Thymus (tissue), 11 donors: Measurements from ENCODE around the gene PLCB3. TPM values are rescaled to one million over a fixed set of nuclear protein-coding genes. Genes with fewer than 3 reads are reported as not detected.

Experiments used
- DNase-seq, 9 donors: peaks; one replicate each; pipeline ENCODE4 v3.0.0-alpha.2; 2013; ENCODE audit warnings: low spot score in 9 of 9, low read depth in 6 of 9, missing footprints in 1 of 9
- H3K27ac ChIP-seq, 2 donors: one replicate each; pipeline ENCODE4 v1.5.1; 2013; ENCODE audit warnings: control low read depth in 1 of 2, low read depth in 1 of 2, low read length in 1 of 2, mild to moderate bottlenecking in 1 of 2, moderate library complexity in 1 of 2
- H3K27me3 ChIP-seq, 2 donors: one replicate each; pipeline ENCODE4 v1.5.1; 2013; ENCODE audit warnings: low read length in 1 of 2; ENCODE audit not compliant: control insufficient read depth in 2 of 2, insufficient read depth in 1 of 2
- H3K36me3 ChIP-seq, 2 donors: one replicate each; pipeline ENCODE4 v1.5.1; 2013; ENCODE audit warnings: low read length in 1 of 2, mild to moderate bottlenecking in 1 of 2, moderate library complexity in 1 of 2; ENCODE audit not compliant: control insufficient read depth in 2 of 2, insufficient read depth in 2 of 2
- H3K4me1 ChIP-seq, 2 donors: one replicate each; pipeline ENCODE4 v1.5.1; 2013; ENCODE audit warnings: low read length in 2 of 2; ENCODE audit not compliant: control insufficient read depth in 2 of 2, insufficient read depth in 2 of 2
- H3K4me3 ChIP-seq, 2 donors: one replicate each; pipeline ENCODE4 v1.5.1; 2013; ENCODE audit warnings: low read length in 2 of 2, control low read depth in 1 of 2, mild to moderate bottlenecking in 1 of 2
- H3K9me3 ChIP-seq, 2 donors: one replicate each; pipeline ENCODE4 v1.5.1; 2013; ENCODE audit warnings: low read length in 1 of 2, mild to moderate bottlenecking in 1 of 2; ENCODE audit not compliant: control insufficient read depth in 2 of 2, insufficient read depth in 1 of 2
- WGBS: extraction: QIAGEN DNeasy Blood & Tissue Kit; methylation state at CpG from one replicate; pipeline ENCODE4 v1.1.7; 2013; 5-methylcytosine and 5-hydroxymethylcytosine counted together
- polyA plus RNA-seq: library from polyadenylated mRNA; stranded (reverse); fragments of 200-250 nt; gene quantifications from one replicate; pipeline ENCODE4 v1.2.3, GENCODE V29; 2013
- total RNA-seq: library from RNA; stranded (reverse); fragments of 120-200 nt; gene quantifications from one replicate; pipeline ENCODE4 v1.2.4, GENCODE V29; 2013
- donor health status: healthy.

Gene PLCB3
- total and polyA plus RNA-seq, 2 donors = 5.8 to 7.3 TPM

- Histone ChIP-seq H3K36me3 (peaks cover 56 to 74% of the 10 kb centered on the region in 2 donors), H3K4me3 (peak overlapping the region; percentile 70 to 98), H3K27ac (peak overlapping the region; percentile 86 to 96), H3K27me3 (no peaks in the 10 kb centered on the region), H3K9me3 (peaks cover 0 to 6% of the 10 kb centered on the region in 2 donors), H3K4me1 (peaks cover 12 to 52% of the 10 kb centered on the region in 2 donors)
- WGBS = 3% methylated on average over 30 of the region's 30 CpGs
- DNase-seq = peak in 4 of 9 donors; percentile 81 to 91 (median 86)
These were observed 43.9 kb upstream of the PLCB3 start for GRCh38 chr11:64207256-64208085.

GRCh38 chr11:64208086-64208795, 43.1 kb upstream of the PLCB3 start:
- peak overlapping the region; percentile 86 to 96 for H3K27ac ChIP-seq
- no peak for DNase-seq
- peaks cover 0 to 6% of the 10 kb centered on the region in 2 donors for H3K9me3 ChIP-seq
- H3K36me3 ChIP-seq = peaks cover 49 to 70% of the 10 kb centered on the region in 2 donors
- H3K4me3 ChIP-seq = peak overlapping the region; percentile 70 to 98
- WGBS = 66% methylated on average over 23 of the region's 23 CpGs
- peaks cover 12 to 52% of the 10 kb centered on the region in 2 donors for H3K4me1 ChIP-seq
- H3K27me3 ChIP-seq = no peaks in the 10 kb centered on the region

GRCh38 chr11:64208796-64209562, 42.4 kb upstream of the PLCB3 start:
- Histone ChIP-seq H3K4me1 (peaks cover 12 to 46% of the 10 kb centered on the region in 2 donors), H3K36me3 (peaks cover 41 to 65% of the 10 kb centered on the region in 2 donors), H3K4me3 (peak overlapping the region in 1 of 2 donors; percentile 98), H3K27me3 (no peaks in the 10 kb centered on the region), H3K27ac (peak overlapping the region in 1 of 2 donors; percentile 96), H3K9me3 (peaks cover 0 to 6% of the 10 kb centered on the region in 2 donors)
- DNase-seq = no peak
- 95% methylated on average over 18 of the region's 18 CpGs for WGBS

GRCh38 chr11:64209563-64209843, 41.8 kb upstream of the PLCB3 start:
- Histone ChIP-seq H3K27ac (no peak overlapping the region), H3K36me3 (peaks cover 38 to 62% of the 10 kb centered on the region in 2 donors), H3K9me3 (peaks cover 0 to 6% of the 10 kb centered on the region in 2 donors), H3K4me1 (peaks cover 12 to 42% of the 10 kb centered on the region in 2 donors), H3K4me3 (no peak overlapping the region), H3K27me3 (no peaks in the 10 kb centered on the region)
- 97% methylated on average over 8 of the region's 8 CpGs for WGBS
- no peak for DNase-seq

GRCh38 chr11:64210301-64211020, 40.9 kb upstream of the PLCB3 start:
- H3K4me3 ChIP-seq = no peak overlapping the region
- no peaks in the 10 kb centered on the region for H3K27me3 ChIP-seq
- H3K9me3 ChIP-seq = peaks cover 0 to 6% of the 10 kb centered on the region in 2 donors
- H3K27ac ChIP-seq = no peak overlapping the region
- H3K36me3 ChIP-seq = peaks cover 44 to 62% of the 10 kb centered on the region in 2 donors
- no peak for DNase-seq
- H3K4me1 ChIP-seq = peaks cover 12 to 37% of the 10 kb centered on the region in 2 donors
- WGBS = 98% methylated on average over 24 of the region's 24 CpGs

- H3K36me3 ChIP-seq = peaks cover 47 to 67% of the 10 kb centered on the region in 2 donors
- peaks cover 5 to 28% of the 10 kb centered on the region in 2 donors for H3K4me1 ChIP-seq
- no peak overlapping the region for H3K4me3 ChIP-seq
- H3K27ac ChIP-seq = no peak overlapping the region
- WGBS = 95% methylated on average over 30 of the region's 30 CpGs
- H3K9me3 ChIP-seq = peaks cover 0 to 2% of the 10 kb centered on the region in 2 donors
- no peak for DNase-seq
- H3K27me3 ChIP-seq = no peaks in the 10 kb centered on the region
These were observed 40.0 kb upstream of the PLCB3 start for GRCh38 chr11:64211181-64211872.

GRCh38 chr11:64216879-64217278, 34.5 kb upstream of the PLCB3 start:
- Histone ChIP-seq H3K27ac (no peak overlapping the region), H3K36me3 (peaks cover 61 to 62% of the 10 kb centered on the region in 2 donors), H3K9me3 (no peaks in the 10 kb centered on the region), H3K27me3 (no peaks in the 10 kb centered on the region), H3K4me1 (no peaks in the 10 kb centered on the region), H3K4me3 (no peak overlapping the region)
- no peak for DNase-seq
- WGBS = 90% methylated on average over 6 of the region's 6 CpGs
